Astrocyte (in vitro differentiated cells and primary cell): Measurements from ENCODE around the gene PDIA5.

Experiments
- CTCF ChIP-seq: IDR thresholded peaks from 2 replicates; pipeline ENCODE4 v1.5.1; 2011; ENCODE audit warnings: low read depth, mild to moderate bottlenecking, inconsistent platforms, low read length, moderate library complexity; ENCODE audit not compliant: insufficient read depth
- EZH2 ChIP-seq: IDR thresholded peaks from 2 replicates; pipeline ENCODE4 v1.6.1; 2012; ENCODE audit warnings: mild to moderate bottlenecking, low read length, inconsistent platforms; ENCODE audit not compliant: insufficient read depth

- no peak for TF ChIP-seq CTCF
- no peak for TF ChIP-seq EZH2
These were observed 53.0 kb downstream of the PDIA5 start for GRCh38 chr3:123119802-123120201.
